Smooth muscle cell (in vitro differentiated cells): ENCODE data around the gene PRDM10. TPM values are rescaled to one million over a fixed set of nuclear protein-coding genes. Genes with fewer than 3 reads are reported as not detected.

ENCODE experiments used
- DNase-seq: peaks from one replicate; lab custom pipeline; 2025; ENCODE audit not compliant: unreplicated experiment; lab: John Stamatoyannopoulos, UW
- H2AFZ ChIP-seq: fragments of 200-600 bp; sonication (generic); 2 replicates; pipeline ENCODE4 v1.6.0; 2016; ENCODE audit warnings: antibody characterized with exemption, low read depth, mild to moderate bottlenecking
- H3F3A ChIP-seq: fragments of 200-600 bp; sonication (generic); 2 replicates; pipeline ENCODE4 v1.6.0; 2017; ENCODE audit warnings: antibody characterized with exemption, low read depth
- H3K27ac ChIP-seq: fragments of 200-600 bp; sonication (generic); 2 replicates; pipeline ENCODE4 v1.5.1; 2016; ENCODE audit warnings: low read depth, mild to moderate bottlenecking
- H3K27me3 ChIP-seq: fragments of 200-600 bp; sonication (generic); 2 replicates; pipeline ENCODE4 v1.6.1; 2016; ENCODE audit warnings: low read depth, mild to moderate bottlenecking
- H3K36me3 ChIP-seq: fragments of 200-600 bp; sonication (generic); 2 replicates; pipeline ENCODE4 v1.5.1; 2016; ENCODE audit warnings: low read depth
- H3K4me1 ChIP-seq: fragments of 200-600 bp; sonication (generic); 2 replicates; pipeline ENCODE4 v1.5.1; 2016; ENCODE audit warnings: low read depth
- H3K4me2 ChIP-seq: fragments of 200-600 bp; sonication (generic); 2 replicates; pipeline ENCODE4 v1.6.0; 2016; ENCODE audit warnings: mild to moderate bottlenecking
- H3K4me3 ChIP-seq: fragments of 200-600 bp; sonication (generic); 2 replicates; pipeline ENCODE4 v1.5.1; 2016; ENCODE audit warnings: mild to moderate bottlenecking
- H3K79me2 ChIP-seq: fragments of 200-600 bp; sonication (generic); 2 replicates; pipeline ENCODE4 v1.6.0; 2016; ENCODE audit warnings: low read depth, mild to moderate bottlenecking
- H3K9ac ChIP-seq: fragments of 200-600 bp; sonication (generic); 2 replicates; pipeline ENCODE4 v1.6.0; 2016; ENCODE audit warnings: low read depth
- H3K9me3 ChIP-seq: fragments of 200-600 bp; sonication (generic); replicated peaks from 2 replicates; pipeline ENCODE4 v1.5.1; 2016; ENCODE audit warnings: low read depth
- H4K20me1 ChIP-seq: fragments of 200-600 bp; sonication (generic); 2 replicates; pipeline ENCODE4 v1.6.0; 2016; ENCODE audit warnings: low read depth
- WGBS: methylation state at CpG from one replicate; pipeline ENCODE4 v1.1.7; 2016; ENCODE audit warnings: low lambda C conversion rate; 5-methylcytosine and 5-hydroxymethylcytosine counted together
- polyA plus RNA-seq: library from polyadenylated mRNA; unstranded; fragments of >200 nt; fragmentation: Nextera tagmentation; extraction: Ambion mirVana; gene quantifications from 2 replicates; pipeline ENCODE4 v1.2.1, GENCODE V29; 2016
- total RNA-seq: library from RNA; depleted of rRNA; stranded (reverse); fragments of >200 nt; gene quantifications from 2 replicates; pipeline ENCODE4 v1.2.3, GENCODE V29; 2014
- TF ChIP-seq, protein P1 (sequence below): fragments of 200-600 bp; sonication (generic); IDR thresholded peaks from 2 replicates; pipeline ENCODE4 v1.5.1; 2017; ENCODE audit warnings: borderline replicate concordance, mild to moderate bottlenecking, antibody characterized with exemption; ENCODE audit not compliant: insufficient read depth, poor library complexity, severe bottlenecking

The PRDM10 gene
- total and polyA plus RNA-seq, 2 experiments from 2014 or later, result 3.7 to 12.2 TPM

DNA sequence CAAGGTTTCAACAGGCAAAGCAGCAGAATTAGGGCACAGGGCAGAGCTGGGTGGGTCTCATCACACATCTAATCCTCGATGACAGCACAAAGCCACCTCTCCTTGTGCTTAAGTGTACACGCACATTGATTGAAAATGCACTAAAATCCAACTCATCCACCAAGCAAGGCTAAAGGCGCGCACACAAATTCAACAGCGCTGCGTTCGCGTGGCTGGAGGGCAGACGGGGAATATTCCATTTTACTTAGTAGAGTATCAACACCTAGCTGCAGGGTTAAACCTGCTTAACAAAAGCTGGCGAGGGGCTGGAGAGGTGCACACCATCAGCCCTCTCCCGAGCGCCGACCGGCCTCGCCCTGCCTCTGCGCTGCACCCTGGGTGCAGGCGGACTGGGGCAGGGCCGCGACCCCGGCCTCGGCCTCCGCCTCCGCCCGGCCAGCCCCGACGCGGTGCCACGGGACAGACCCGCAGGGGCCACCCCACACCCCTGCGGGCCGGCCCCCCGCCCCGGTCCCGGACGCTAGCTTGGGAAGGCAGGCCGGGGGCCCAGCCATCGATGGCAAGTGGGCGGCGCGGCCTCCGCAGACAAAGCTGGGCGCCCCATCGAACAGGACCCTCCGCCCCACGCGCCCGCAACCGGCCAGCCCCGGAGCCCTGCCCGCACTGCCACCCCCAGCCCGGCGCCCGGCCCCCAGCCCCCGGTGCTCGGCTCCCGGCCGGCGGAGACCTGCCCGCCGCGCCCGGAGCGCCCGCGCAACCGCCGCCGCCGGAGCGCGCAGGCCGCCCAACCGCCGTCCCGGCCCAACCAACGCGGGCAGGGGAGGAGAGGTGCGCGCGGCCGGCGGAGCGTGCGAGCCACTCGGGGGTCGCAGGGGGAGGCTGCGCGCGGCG, 929 bp downstream of the PRDM10 start:
- WGBS, result 1% methylated on average over 66 of the region's 90 CpGs
- H3K9ac ChIP-seq, result peak overlapping the region; percentile 99
- peak overlapping the region; percentile 100 for H3K27ac ChIP-seq
- peak overlapping the region; percentile 86 for H3K4me2 ChIP-seq
- H3K4me3 ChIP-seq, result peak overlapping the region; percentile 84
- H2AFZ ChIP-seq, result peak overlapping the region; percentile 87
- H3F3A ChIP-seq, result no peaks in the 10 kb centered on the region
- H3K36me3 ChIP-seq, result no peaks in the 10 kb centered on the region
- no peaks in the 10 kb centered on the region for H3K9me3 ChIP-seq
- DNase-seq, result no peak
- peaks cover 5% of the 10 kb centered on the region for H3K4me1 ChIP-seq
- peaks cover 47% of the 10 kb centered on the region for H3K79me2 ChIP-seq
- TF ChIP-seq, protein P1, sequence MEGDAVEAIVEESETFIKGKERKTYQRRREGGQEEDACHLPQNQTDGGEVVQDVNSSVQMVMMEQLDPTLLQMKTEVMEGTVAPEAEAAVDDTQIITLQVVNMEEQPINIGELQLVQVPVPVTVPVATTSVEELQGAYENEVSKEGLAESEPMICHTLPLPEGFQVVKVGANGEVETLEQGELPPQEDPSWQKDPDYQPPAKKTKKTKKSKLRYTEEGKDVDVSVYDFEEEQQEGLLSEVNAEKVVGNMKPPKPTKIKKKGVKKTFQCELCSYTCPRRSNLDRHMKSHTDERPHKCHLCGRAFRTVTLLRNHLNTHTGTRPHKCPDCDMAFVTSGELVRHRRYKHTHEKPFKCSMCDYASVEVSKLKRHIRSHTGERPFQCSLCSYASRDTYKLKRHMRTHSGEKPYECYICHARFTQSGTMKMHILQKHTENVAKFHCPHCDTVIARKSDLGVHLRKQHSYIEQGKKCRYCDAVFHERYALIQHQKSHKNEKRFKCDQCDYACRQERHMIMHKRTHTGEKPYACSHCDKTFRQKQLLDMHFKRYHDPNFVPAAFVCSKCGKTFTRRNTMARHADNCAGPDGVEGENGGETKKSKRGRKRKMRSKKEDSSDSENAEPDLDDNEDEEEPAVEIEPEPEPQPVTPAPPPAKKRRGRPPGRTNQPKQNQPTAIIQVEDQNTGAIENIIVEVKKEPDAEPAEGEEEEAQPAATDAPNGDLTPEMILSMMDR, result no peak
- H3K27me3 ChIP-seq, result no peaks in the 10 kb centered on the region
- H4K20me1 ChIP-seq, result peaks cover 28% of the 10 kb centered on the region

DNA sequence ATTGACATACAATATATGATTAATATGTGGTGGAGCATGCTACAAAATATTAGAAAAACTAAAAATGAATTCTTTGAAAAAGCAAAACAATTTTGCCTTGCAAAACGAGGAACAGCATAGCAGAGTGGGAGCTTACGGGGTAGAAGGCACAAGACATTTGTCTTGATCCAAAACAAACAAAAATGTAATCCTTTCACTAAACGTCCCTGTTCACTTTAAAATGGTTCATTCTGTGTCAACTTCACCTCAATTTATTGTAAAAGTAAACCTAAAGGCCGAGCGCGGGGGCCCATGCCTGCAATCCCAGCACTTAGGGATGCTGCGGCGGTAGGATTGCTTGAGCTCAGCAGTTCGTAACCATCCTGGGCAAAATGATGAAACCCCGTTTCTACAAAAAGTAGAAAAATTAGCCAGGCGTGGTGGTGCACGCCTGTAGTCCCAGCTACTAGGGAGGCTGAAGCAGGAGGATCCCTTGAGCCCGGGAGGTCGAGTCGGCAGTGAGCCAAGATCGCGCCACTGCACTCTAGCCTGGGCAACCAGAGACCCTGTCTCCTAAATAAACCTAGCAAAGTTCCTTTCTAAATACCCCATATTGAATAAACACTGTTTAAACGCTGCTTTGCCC, 2.0 kb downstream of the PRDM10 start:
- TF ChIP-seq, protein P1, result no peak
- 92% methylated on average over 18 of the region's 18 CpGs for WGBS
- peak overlapping the region; percentile 86 for H3K4me2 ChIP-seq
- H3K36me3 ChIP-seq, result no peaks in the 10 kb centered on the region
- peak overlapping the region; percentile 84 for H3K4me3 ChIP-seq
- H3K79me2 ChIP-seq, result peaks cover 47% of the 10 kb centered on the region
- H3K9me3 ChIP-seq, result no peaks in the 10 kb centered on the region
- H3F3A ChIP-seq, result no peaks in the 10 kb centered on the region
- H3K4me1 ChIP-seq, result peaks cover 5% of the 10 kb centered on the region
- no peak overlapping the region for H2AFZ ChIP-seq
- H3K9ac ChIP-seq, result no peak overlapping the region
- no peaks in the 10 kb centered on the region for H3K27me3 ChIP-seq
- peaks cover 37% of the 10 kb centered on the region for H4K20me1 ChIP-seq
- DNase-seq, result no peak
- no peak overlapping the region for H3K27ac ChIP-seq

DNA sequence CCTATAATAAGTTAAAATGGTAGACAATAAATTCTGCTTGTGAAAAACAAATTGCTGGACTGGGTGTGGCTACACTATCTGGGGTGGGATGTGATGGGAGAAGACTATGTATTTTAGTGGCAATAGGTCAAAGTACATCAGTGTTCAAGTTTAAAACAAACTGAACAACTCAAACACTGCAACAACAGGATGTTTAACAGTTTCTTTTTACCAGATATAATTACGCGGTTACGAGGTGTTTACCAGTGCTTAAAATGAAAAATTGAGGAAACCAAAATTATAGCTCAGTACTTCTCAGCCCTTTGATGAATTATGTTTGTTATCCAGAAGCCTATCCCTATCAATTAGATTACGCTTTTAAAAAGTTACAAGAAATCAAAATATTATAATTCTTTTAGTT, 3.2 kb downstream of the PRDM10 start:
- peak overlapping the region; percentile 19 for H3K4me3 ChIP-seq
- H3K9me3 ChIP-seq, result no peaks in the 10 kb centered on the region
- H3K9ac ChIP-seq, result no peak overlapping the region
- no peak overlapping the region for H2AFZ ChIP-seq
- TF ChIP-seq, protein P1, result no peak
- H3K79me2 ChIP-seq, result peaks cover 47% of the 10 kb centered on the region
- H4K20me1 ChIP-seq, result peaks cover 49% of the 10 kb centered on the region
- no peaks in the 10 kb centered on the region for H3K27me3 ChIP-seq
- H3K4me2 ChIP-seq, result no peak overlapping the region
- H3K4me1 ChIP-seq, result peaks cover 5% of the 10 kb centered on the region
- WGBS, result 92% methylated on average over 4 of the region's 4 CpGs
- H3F3A ChIP-seq, result no peaks in the 10 kb centered on the region
- H3K27ac ChIP-seq, result no peak overlapping the region
- no peak for DNase-seq
- no peaks in the 10 kb centered on the region for H3K36me3 ChIP-seq
